Measurements from ENCODE around the gene FEZF1.

- no peak for TF ChIP-seq POLR2A (IDR thresholded peaks at IDR 0.05; ENCODE audit: low read length)
- no peak for TF ChIP-seq GATA1 (IDR thresholded peaks at IDR 0.05; ENCODE audit: low read depth, low read length)
Observed at GRCh38 chr7:122261442-122261841, 43.1 kb downstream of the FEZF1 start.
